Stomach (tissue), 4 donors: ENCODE results near the gene CXCL12.

ENCODE experiments used
- CTCF ChIP-seq, 7 experiments: fragments of 450-650 bp in 4 of 7; fragments of 200-600 bp in 3 of 7; sonication (generic) in 3 of 7; IDR thresholded peaks; one replicate each; pipeline ENCODE4 v1.5.1; 2016 to 2019; ENCODE audit warnings: antibody characterized with exemption in 7 of 7, control low read depth in 2 of 7, mild to moderate bottlenecking in 1 of 7
- POLR2AphosphoS5 ChIP-seq, 3 donors: sonication (generic); formaldehyde crosslinking; IDR thresholded peaks; one replicate each; pipeline ENCODE4 v1.6.1; 2016; ENCODE audit warnings: antibody characterized with exemption in 3 of 3

- TF ChIP-seq CTCF (IDR thresholded peaks at IDR 0.05) (no peak), POLR2AphosphoS5 (IDR thresholded peaks at IDR 0.05) (no peak)
Measured at GRCh38 chr10:44404741-44405437, 20.0 kb upstream of the CXCL12 start.
